Common myeloid progenitor, CD34-positive (primary cell): Measurements from ENCODE around the gene SLC41A1. TPM values are rescaled to one million over a fixed set of nuclear protein-coding genes. Genes with fewer than 3 reads are reported as not detected.
A peak's percentile ranks its signal among the peaks of the same experiment; 100 is the strongest.
"Not testable (repeated sequence)": the region's sequence is repeated elsewhere in the genome, so short reads cannot be mapped to it uniquely, and the experiment has no call there.

Experiments
- CTCF ChIA-PET: fragments of 350-600 bp; sonication (Branson Sonifier 250); formaldehyde crosslinking; loops from one replicate; lab custom pipeline; 2021; ENCODE audit warnings: antibody characterized with exemption; lab: Charles Lee
- POLR2A ChIA-PET: fragments of 350-600 bp; sonication (Branson Sonifier 250); formaldehyde crosslinking; loops from one replicate; lab custom pipeline; 2021; ENCODE audit warnings: antibody characterized with exemption; lab: Charles Lee
- DNase-seq, 3 donors: peaks; one replicate each; pipeline versions ENCODE4 v3.0.0 to v3.0.0-alpha.2; 2013
- H3K27ac ChIP-seq, 2 experiments: 1 replicate in 1 of 2; 2 replicates in 1 of 2; pipeline ENCODE4 v1.7.0; 2013; ENCODE audit warnings: inconsistent platforms in 2 of 2, low read length in 2 of 2, mild to moderate bottlenecking in 2 of 2, low read depth in 1 of 2, moderate library complexity in 1 of 2; ENCODE audit not compliant: severe bottlenecking in 2 of 2, insufficient read depth in 1 of 2, poor library complexity in 1 of 2
- H3K27me3 ChIP-seq, 5 experiments: replicated peaks in 2 of 5; 1 replicate in 3 of 5; 2 replicates in 2 of 5; pipeline versions ENCODE4 v1.6.1 to v1.7.0; 2013; ENCODE audit warnings: low read length in 4 of 5, mild to moderate bottlenecking in 2 of 5, moderate library complexity in 2 of 5, inconsistent platforms in 1 of 5; ENCODE audit not compliant: insufficient read depth in 5 of 5, control insufficient read depth in 4 of 5
- H3K36me3 ChIP-seq, 4 experiments: 1 replicate in 2 of 4; 2 replicates in 2 of 4; pipeline versions ENCODE4 v1.6.1 to v1.7.0; 2013; ENCODE audit warnings: low read length in 3 of 4, control low read depth in 1 of 4, mild to moderate bottlenecking in 1 of 4; ENCODE audit not compliant: control insufficient read depth in 4 of 4, insufficient read depth in 4 of 4
- H3K4me1 ChIP-seq, 4 experiments: 1 replicate in 3 of 4; 2 replicates in 1 of 4; pipeline versions ENCODE4 v1.6.1 to v1.7.1; 2013; ENCODE audit warnings: low read length in 3 of 4, mild to moderate bottlenecking in 3 of 4, control low read depth in 1 of 4, inconsistent platforms in 1 of 4, moderate library complexity in 1 of 4; ENCODE audit not compliant: control insufficient read depth in 4 of 4, insufficient read depth in 4 of 4; ENCODE audit errors: control extremely low read depth in 1 of 4
- H3K4me3 ChIP-seq, 7 experiments: 1 replicate in 4 of 7; 2 replicates in 3 of 7; pipeline versions ENCODE4 v1.5.1 to v1.7.0; 2013; ENCODE audit warnings: mild to moderate bottlenecking in 7 of 7, low read length in 6 of 7, moderate library complexity in 6 of 7, inconsistent platforms in 2 of 7, low read depth in 2 of 7, control low read depth in 1 of 7; ENCODE audit not compliant: insufficient read depth in 4 of 7, control insufficient read depth in 1 of 7; ENCODE audit errors: extremely low read depth in 1 of 7
- H3K9me3 ChIP-seq, 5 experiments: 1 replicate in 4 of 5; 2 replicates in 1 of 5; pipeline versions ENCODE4 v1.6.1 to v1.7.1; 2013; ENCODE audit warnings: low read length in 4 of 5, mild to moderate bottlenecking in 2 of 5, inconsistent platforms in 1 of 5, low read depth in 1 of 5, moderate library complexity in 1 of 5; ENCODE audit not compliant: control insufficient read depth in 4 of 5, insufficient read depth in 2 of 5; ENCODE audit errors: control extremely low read depth in 1 of 5
- WGBS: methylation state at CpG from one replicate; pipeline ENCODE4 v1.1.5; 2013; ENCODE audit not compliant: insufficient coverage; 5-methylcytosine and 5-hydroxymethylcytosine counted together
- polyA plus RNA-seq: library from polyadenylated mRNA; unstranded; fragments of 120-200 nt; gene quantifications from one replicate; pipeline ENCODE4 v1.2.1, GENCODE V29; 2013

Gene SLC41A1
- polyA plus RNA-seq, result 14.5 TPM

DNA sequence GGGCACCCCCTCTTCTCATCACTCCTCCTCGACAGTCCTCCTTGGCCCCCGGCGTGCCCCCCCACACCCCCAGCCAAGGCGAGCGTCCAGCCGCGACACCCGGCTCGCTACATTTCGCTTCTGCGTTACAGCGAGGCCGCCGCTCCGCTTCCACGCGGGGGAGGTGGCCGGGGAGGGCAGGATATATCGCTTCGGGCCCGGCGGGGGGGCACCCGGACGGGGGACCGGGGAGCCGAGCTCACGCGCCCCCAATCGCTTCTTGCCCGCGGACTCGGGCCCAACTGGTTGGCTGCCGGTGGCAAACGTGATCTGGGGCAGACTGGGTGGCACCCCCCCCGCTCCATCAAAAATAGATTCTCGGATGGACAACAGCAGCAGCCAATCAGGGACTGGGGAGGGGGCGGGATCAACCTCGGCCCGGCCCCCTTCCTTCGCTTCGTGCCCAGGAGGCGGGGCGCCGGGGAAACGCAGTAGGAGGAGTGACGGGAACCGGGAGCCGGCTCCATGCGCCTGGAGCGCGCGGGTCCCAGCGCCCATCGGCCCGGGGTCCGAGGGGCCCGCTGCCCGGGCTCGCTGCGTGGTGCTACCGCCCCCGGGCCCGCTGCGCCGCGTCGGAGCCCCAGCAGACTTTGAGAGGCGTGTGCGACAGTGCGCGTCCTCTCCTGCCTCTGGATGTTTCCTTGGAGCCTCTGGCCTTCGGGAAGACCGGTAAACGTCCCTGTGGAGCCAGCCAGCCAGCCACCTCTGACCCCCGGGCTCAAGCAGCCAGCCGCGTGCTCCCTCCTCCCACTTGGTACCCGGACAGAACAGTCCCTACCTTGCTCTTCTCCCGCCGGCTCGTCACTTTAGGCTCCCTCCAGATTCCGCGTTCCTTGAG is at the start of gene SLC41A1:
Gene SLC41A1 (minus strand): TSS at position 321 of the 877 bp plus-strand sequence. CDS start 2,757 bp downstream, outside the sequence.
- Histone ChIP-seq H3K4me1 (peaks cover 0 to 22% (median 18%) of the 10 kb centered on the region in 4 experiments), H3K27ac (peak within 1 kb of the TSS; percentile 29 to 56), H3K4me3 (peak within 1 kb of the TSS; percentile 71 to 93 (median 83)), H3K36me3 (peaks cover 0 to 8% (median 6%) of the 10 kb centered on the region in 4 experiments), H3K27me3 (peaks cover 0 to 15% (median 0%) of the 10 kb centered on the region in 5 experiments), H3K9me3 (no peaks in the 10 kb centered on the region)
- CTCF ChIA-PET, result interaction anchor here (0.6 kb wide), 1 partner anchor 34 kb away, joined by 3 read pairs; no protein-coding TSS in a partner anchor
- DNase-seq, result peak; percentile 90 to 95 (median 95)
- 0% methylated on average over 54 of the region's 83 CpGs for WGBS
- POLR2A ChIA-PET, result no interaction called here

DNA sequence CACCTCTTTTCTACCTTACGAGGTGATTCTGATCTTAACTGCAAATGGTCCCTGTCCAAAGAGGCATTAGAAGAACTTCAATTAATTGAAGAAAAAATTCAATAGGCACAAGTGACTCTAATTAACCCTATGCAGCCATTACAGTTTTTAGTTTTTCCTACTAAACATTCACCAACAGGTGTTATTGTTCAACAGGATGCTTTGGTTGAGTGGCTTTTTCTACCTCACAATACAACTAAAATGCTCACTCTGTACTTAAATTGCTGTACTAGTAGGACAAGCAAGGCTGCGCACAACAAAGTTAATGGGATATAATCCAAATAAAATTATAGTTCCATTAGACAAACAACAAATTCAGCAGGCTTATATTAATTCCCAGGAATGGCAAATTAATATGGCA is 48.5 kb upstream of the SLC41A1 start:
- DNase-seq, result no peak
- POLR2A ChIA-PET, result no interaction called here
- Histone ChIP-seq H3K9me3 (peaks cover 0 to 11% (median 2%) of the 10 kb centered on the region in 5 experiments), H3K27me3 (no peaks in the 10 kb centered on the region), H3K36me3 (no peaks in the 10 kb centered on the region), H3K4me1 (peaks cover 0 to 8% (median 5%) of the 10 kb centered on the region in 4 experiments), H3K4me3 (no peak overlapping the region), H3K27ac (no peak overlapping the region)
- WGBS, result 90% methylated on average over 1 of the region's 2 CpGs
- CTCF ChIA-PET, result no interaction called here

GRCh38 chr1:205858141-205858961 is 45.4 kb upstream of the SLC41A1 start:
- DNase-seq, result peak in 1 of 3 donors; percentile 10
- Histone ChIP-seq H3K36me3 (no peaks in the 10 kb centered on the region), H3K9me3 (peaks cover 0 to 16% (median 2%) of the 10 kb centered on the region in 5 experiments), H3K4me1 (peaks cover 0 to 8% (median 5%) of the 10 kb centered on the region in 4 experiments), H3K4me3 (no peak overlapping the region), H3K27me3 (no peaks in the 10 kb centered on the region), H3K27ac (no peak overlapping the region)
- POLR2A ChIA-PET, result interaction anchor here (0.5 kb wide), 1 partner anchor 37 kb away, joined by 3 read pairs; no protein-coding TSS in a partner anchor
- CTCF ChIA-PET, result interaction anchor here (0.8 to 1.3 kb wide), 3 partner anchors 44 to 67 kb away, joined by 3 to 5 read pairs (median 3); no protein-coding TSS in a partner anchor
- 75% methylated on average over 4 of the region's 6 CpGs for WGBS

GRCh38 chr1:205857501-205857900 is 44.5 kb upstream of the SLC41A1 start:
- H3K36me3 ChIP-seq, DNase-seq, CTCF ChIA-PET, H3K4me1 ChIP-seq, H3K27me3 ChIP-seq, H3K4me3 ChIP-seq, POLR2A ChIA-PET, H3K27ac ChIP-seq: not testable (repeated sequence)
- WGBS, result 80% methylated on average over 2 of the region's 2 CpGs
- peaks cover 0 to 19% (median 2%) of the 10 kb centered on the region in 5 experiments for H3K9me3 ChIP-seq

DNA sequence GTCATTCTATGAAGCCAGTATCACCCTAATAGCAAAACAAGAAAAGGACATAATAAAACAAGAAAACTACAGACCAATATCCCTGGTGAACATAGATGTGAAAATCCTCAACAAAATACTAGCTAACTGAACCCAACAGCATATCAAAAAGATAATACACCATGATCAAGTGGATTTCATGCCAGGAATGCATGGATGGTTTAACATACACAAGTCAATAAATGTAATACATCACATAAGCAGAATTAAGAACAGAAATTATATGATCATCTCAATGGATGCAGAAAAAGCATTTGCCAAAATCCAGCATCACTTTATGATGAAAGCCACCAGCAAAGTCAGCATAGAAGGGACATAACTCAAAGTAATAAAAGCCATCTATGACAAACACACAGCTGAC is 43.4 kb upstream of the SLC41A1 start:
- Histone ChIP-seq H3K9me3 (peaks cover 0 to 20% (median 2%) of the 10 kb centered on the region in 5 experiments), H3K4me3 (no peak overlapping the region), H3K4me1 (peaks cover 0 to 8% (median 5%) of the 10 kb centered on the region in 4 experiments), H3K36me3 (no peaks in the 10 kb centered on the region), H3K27ac (no peak overlapping the region), H3K27me3 (no peaks in the 10 kb centered on the region)
- ChIA-PET CTCF (no interaction called here), POLR2A (no interaction called here)
- no peak for DNase-seq

GRCh38 chr1:205852969-205853368 is 40.0 kb upstream of the SLC41A1 start:
- H3K36me3 ChIP-seq, result no peaks in the 10 kb centered on the region
- H3K4me1 ChIP-seq, result peaks cover 0 to 9% (median 3%) of the 10 kb centered on the region in 4 experiments
- no peak overlapping the region for H3K4me3 ChIP-seq
- no peaks in the 10 kb centered on the region for H3K27me3 ChIP-seq
- ChIA-PET POLR2A (no interaction called here), CTCF (interaction anchor here (1.1 kb wide), 1 partner anchor 11 kb away, joined by 3 read pairs; no protein-coding TSS in a partner anchor)
- no peak overlapping the region for H3K27ac ChIP-seq
- no peak for DNase-seq
- peaks cover 0 to 16% (median 2%) of the 10 kb centered on the region in 5 experiments for H3K9me3 ChIP-seq
